ENCODE results near the gene NAGK.

DNA sequence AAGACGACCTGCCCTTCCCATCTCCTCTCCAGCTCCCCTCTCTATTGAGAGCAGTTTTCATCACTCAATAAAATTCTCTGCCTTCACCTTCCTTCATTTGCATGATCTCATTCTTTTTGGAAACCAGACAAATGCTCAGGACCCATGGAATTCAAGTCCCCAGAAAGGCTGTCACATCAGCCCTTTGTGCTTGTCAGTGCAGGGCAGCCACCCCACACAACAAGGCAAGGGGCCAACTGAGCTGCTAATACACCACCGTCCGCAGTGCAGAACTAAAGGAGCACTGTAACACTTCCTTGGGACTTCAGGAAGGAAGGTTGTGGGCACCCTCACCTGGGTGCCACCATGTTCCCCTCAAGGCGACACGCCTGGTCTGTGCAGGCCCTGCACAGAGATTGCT lies 35.4 kb downstream of the NAGK start:
- TF ChIP-seq, protein P1, sequence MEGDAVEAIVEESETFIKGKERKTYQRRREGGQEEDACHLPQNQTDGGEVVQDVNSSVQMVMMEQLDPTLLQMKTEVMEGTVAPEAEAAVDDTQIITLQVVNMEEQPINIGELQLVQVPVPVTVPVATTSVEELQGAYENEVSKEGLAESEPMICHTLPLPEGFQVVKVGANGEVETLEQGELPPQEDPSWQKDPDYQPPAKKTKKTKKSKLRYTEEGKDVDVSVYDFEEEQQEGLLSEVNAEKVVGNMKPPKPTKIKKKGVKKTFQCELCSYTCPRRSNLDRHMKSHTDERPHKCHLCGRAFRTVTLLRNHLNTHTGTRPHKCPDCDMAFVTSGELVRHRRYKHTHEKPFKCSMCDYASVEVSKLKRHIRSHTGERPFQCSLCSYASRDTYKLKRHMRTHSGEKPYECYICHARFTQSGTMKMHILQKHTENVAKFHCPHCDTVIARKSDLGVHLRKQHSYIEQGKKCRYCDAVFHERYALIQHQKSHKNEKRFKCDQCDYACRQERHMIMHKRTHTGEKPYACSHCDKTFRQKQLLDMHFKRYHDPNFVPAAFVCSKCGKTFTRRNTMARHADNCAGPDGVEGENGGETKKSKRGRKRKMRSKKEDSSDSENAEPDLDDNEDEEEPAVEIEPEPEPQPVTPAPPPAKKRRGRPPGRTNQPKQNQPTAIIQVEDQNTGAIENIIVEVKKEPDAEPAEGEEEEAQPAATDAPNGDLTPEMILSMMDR (conservative IDR thresholded peaks at IDR 0.05 in 1 of 2, IDR thresholded peaks at IDR 0.05 in 1 of 2; ENCODE audit: extremely low read depth in 1 of 2, insufficient read depth in 1 of 2, low read depth in 1 of 2, low read length in 2 of 2), result no peak
- TF ChIP-seq EZH2 (IDR thresholded peaks at IDR 0.05; ENCODE audit: borderline replicate concordance, low read length), result no peak
